H9 (cell line): ENCODE measurements around the gene AGMO. TPM values are rescaled to one million over a fixed set of nuclear protein-coding genes. Genes with fewer than 3 reads are reported as not detected.
"Not testable (repeated sequence)": the region's sequence is repeated elsewhere in the genome, so short reads cannot be mapped to it uniquely, and the experiment has no call there.

ENCODE experiments used
- DNase-seq: peaks from one replicate; pipeline ENCODE4 v3.0.0-alpha.2; 2017
- H2AFZ ChIP-seq: one replicate; pipeline ENCODE4 v1.6.1; 2013; ENCODE audit warnings: mild to moderate bottlenecking, low read length, control low read depth, moderate library complexity
- H2AK5ac ChIP-seq: 2 replicates; pipeline ENCODE4 v1.6.1; 2013; ENCODE audit warnings: low read length, control low read depth, mixed read lengths; ENCODE audit not compliant: insufficient read length
- H2BK120ac ChIP-seq: one replicate; pipeline ENCODE4 v1.6.1; 2013; ENCODE audit warnings: low read depth, mild to moderate bottlenecking, low read length, control low read depth, inconsistent platforms; ENCODE audit not compliant: poor library complexity, severe bottlenecking
- H2BK12ac ChIP-seq: 2 replicates; pipeline ENCODE4 v1.6.1; 2013; ENCODE audit warnings: low read length, control low read depth, mixed read lengths, low read depth; ENCODE audit not compliant: insufficient read length
- H2BK15ac ChIP-seq: 2 replicates; pipeline ENCODE4 v1.6.1; 2013; ENCODE audit warnings: low read depth, low read length, control low read depth
- H2BK20ac ChIP-seq: one replicate; pipeline ENCODE4 v1.6.1; 2013; ENCODE audit warnings: low read depth, mild to moderate bottlenecking, low read length, control low read depth, inconsistent platforms; ENCODE audit not compliant: poor library complexity, severe bottlenecking
- H2BK5ac ChIP-seq: 2 replicates; pipeline ENCODE4 v1.6.1; 2013; ENCODE audit warnings: low read length, control low read depth, mixed read lengths; ENCODE audit not compliant: insufficient read length
- H3K14ac ChIP-seq: 2 replicates; pipeline ENCODE4 v1.6.1; 2013; ENCODE audit warnings: low read length, control low read depth; ENCODE audit not compliant: insufficient read depth
- H3K18ac ChIP-seq: 2 replicates; pipeline ENCODE4 v1.6.1; 2013; ENCODE audit warnings: low read depth, mild to moderate bottlenecking, mixed read lengths, low read length, control low read depth; ENCODE audit not compliant: insufficient read length
- H3K23ac ChIP-seq: 2 replicates; pipeline ENCODE4 v1.6.1; 2013; ENCODE audit warnings: low read length, control low read depth, mixed read lengths, low read depth; ENCODE audit not compliant: insufficient read length
- H3K23me2 ChIP-seq: 2 replicates; pipeline ENCODE4 v1.6.1; 2013; ENCODE audit warnings: low read depth, mild to moderate bottlenecking, mixed read lengths, low read length, control low read depth; ENCODE audit not compliant: insufficient read length, poor library complexity, severe bottlenecking
- H3K27ac ChIP-seq: 2 replicates; pipeline ENCODE4 v1.5.1; 2013; ENCODE audit warnings: low read length, control low read depth, mixed read lengths, low read depth; ENCODE audit not compliant: insufficient read length
- H3K27me3 ChIP-seq: 2 replicates; pipeline ENCODE4 v1.6.1; 2013; ENCODE audit warnings: low read length, control low read depth, inconsistent platforms; ENCODE audit not compliant: insufficient read depth
- H3K4ac ChIP-seq: 2 replicates; pipeline ENCODE4 v1.6.1; 2013; ENCODE audit warnings: low read depth, mild to moderate bottlenecking, control low read depth, inconsistent platforms, low read length, moderate library complexity
- H3K4me1 ChIP-seq: 2 replicates; pipeline ENCODE4 v1.6.1; 2013; ENCODE audit warnings: low read length, control low read depth, inconsistent platforms; ENCODE audit not compliant: insufficient read depth
- H3K4me2 ChIP-seq: 2 replicates; pipeline ENCODE4 v1.6.1; 2013; ENCODE audit warnings: low read length, control low read depth, mixed read lengths; ENCODE audit not compliant: insufficient read length, insufficient read depth
- H3K56ac ChIP-seq: 2 replicates; pipeline ENCODE4 v1.6.1; 2013; ENCODE audit warnings: low read depth, mild to moderate bottlenecking, mixed read lengths, low read length, control low read depth; ENCODE audit not compliant: insufficient read length
- H3K79me1 ChIP-seq: 2 replicates; pipeline ENCODE4 v1.6.1; 2013; ENCODE audit warnings: low read depth, mild to moderate bottlenecking, moderate library complexity, low read length, control low read depth, inconsistent platforms; ENCODE audit not compliant: insufficient read depth, poor library complexity, severe bottlenecking
- H3K79me2 ChIP-seq: 2 replicates; pipeline ENCODE4 v1.6.1; 2013; ENCODE audit warnings: low read length, control low read depth, inconsistent platforms; ENCODE audit not compliant: insufficient read depth
- H3K9ac ChIP-seq: 2 replicates; pipeline ENCODE4 v1.6.1; 2013; ENCODE audit warnings: low read length, control low read depth, mixed read lengths; ENCODE audit not compliant: insufficient read length; ENCODE audit errors: extremely low read depth
- H3K9me3 ChIP-seq: one replicate; pipeline ENCODE4 v1.6.1; 2013; ENCODE audit warnings: low read depth, low read length, inconsistent platforms; ENCODE audit not compliant: control insufficient read depth
- H3T11ph ChIP-seq: one replicate; pipeline ENCODE4 v1.6.1; 2013; ENCODE audit warnings: mild to moderate bottlenecking, low read length, control low read depth, inconsistent platforms
- H4K20me1 ChIP-seq: one replicate; pipeline ENCODE4 v1.6.1; 2013; ENCODE audit not compliant: control insufficient read depth, insufficient read length, insufficient read depth
- H4K5ac ChIP-seq: 2 replicates; pipeline ENCODE4 v1.6.1; 2013; ENCODE audit warnings: low read depth, mild to moderate bottlenecking, mixed read lengths, low read length, control low read depth; ENCODE audit not compliant: insufficient read length
- H4K8ac ChIP-seq: replicated peaks from 2 replicates; pipeline ENCODE4 v1.6.1; 2013; ENCODE audit warnings: low read length, control low read depth, mixed read lengths, low read depth; ENCODE audit not compliant: insufficient read length
- H4K91ac ChIP-seq: 2 replicates; pipeline ENCODE4 v1.6.1; 2013; ENCODE audit warnings: low read depth, mild to moderate bottlenecking, moderate library complexity, mixed read lengths, low read length, control low read depth; ENCODE audit not compliant: insufficient read length
- H3K27ac Mint-ChIP-seq, 3 experiments: 2 replicates in 2 of 3; 3 replicates in 1 of 3; pipeline ENCODE4 v1.8.0; 2020 to 2021; ENCODE audit warnings: mixed read lengths in 3 of 3, mild to moderate bottlenecking in 1 of 3, moderate library complexity in 1 of 3
- H3K27me3 Mint-ChIP-seq: 2 replicates; pipeline ENCODE4 v1.8.0; 2021; ENCODE audit warnings: low read depth, mild to moderate bottlenecking, moderate library complexity, mixed read lengths
- H3K36me3 Mint-ChIP-seq, 3 experiments: 2 replicates in 2 of 3; 3 replicates in 1 of 3; pipeline ENCODE4 v1.8.0; 2020 to 2021; ENCODE audit warnings: low read depth in 3 of 3, mixed read lengths in 3 of 3; ENCODE audit not compliant: insufficient read depth in 1 of 3
- H3K4me1 Mint-ChIP-seq, 2 experiments: 2 replicates each; pipeline ENCODE4 v1.8.0; 2020; ENCODE audit warnings: mixed read lengths in 2 of 2
- H3K4me3 Mint-ChIP-seq, 2 experiments: 2 replicates in 1 of 2; 3 replicates in 1 of 2; pipeline ENCODE4 v1.8.0; 2020 to 2021; ENCODE audit warnings: mild to moderate bottlenecking in 2 of 2, mixed read lengths in 2 of 2, moderate library complexity in 1 of 2
- H3K9me3 Mint-ChIP-seq, 2 experiments: 2 replicates in 1 of 2; 3 replicates in 1 of 2; pipeline ENCODE4 v1.8.0; 2020; ENCODE audit warnings: mild to moderate bottlenecking in 2 of 2, mixed read lengths in 2 of 2, moderate library complexity in 1 of 2
- CTCF ChIP-seq: fragments of 200-600 bp; sonication (generic); conservative IDR thresholded peaks from 3 replicates; pipeline ENCODE4 v1.8.0; 2021; ENCODE audit warnings: antibody characterized with exemption, mild to moderate bottlenecking
- WGBS: extraction: QIAGEN DNeasy Blood & Tissue Kit; methylation state at CpG from one replicate; pipeline ENCODE4 v1.1.7; 2013; ENCODE audit warnings: missing lambda C conversion rate, low lambda C conversion rate, mixed read lengths; ENCODE audit not compliant: insufficient read length; ENCODE audit errors: extremely low coverage; 5-methylcytosine and 5-hydroxymethylcytosine counted together
- total RNA-seq: library from RNA; stranded (reverse); gene quantifications from 2 replicates; pipeline ENCODE4 v1.2.1, GENCODE V29; 2021

Gene AGMO
- total RNA-seq, 1 experiment from 2014 or later = 0.70 TPM

GRCh38 chr7:15554081-15554480, 7.7 kb downstream of the AGMO start:
- no peak overlapping the region for H2BK120ac ChIP-seq
- DNase-seq = no peak
- no peaks in the 10 kb centered on the region for H3K36me3 Mint-ChIP-seq

GRCh38 chr7:15547320-15547719, 14.5 kb downstream of the AGMO start:
- not testable (repeated sequence) for H3K27me3 ChIP-seq, H3K27ac ChIP-seq, H4K5ac ChIP-seq, H4K91ac ChIP-seq, H3K56ac ChIP-seq, H3K4ac ChIP-seq, H3K23me2 ChIP-seq, H2BK15ac ChIP-seq, H2BK12ac ChIP-seq, H2BK5ac ChIP-seq, H3K9me3 Mint-ChIP-seq, H2AFZ ChIP-seq, H2BK20ac ChIP-seq, H3K79me1 ChIP-seq, H3T11ph ChIP-seq, H3K18ac ChIP-seq, H3K9me3 ChIP-seq, H3K23ac ChIP-seq, H3K36me3 Mint-ChIP-seq, H3K14ac ChIP-seq, H2BK120ac ChIP-seq, H3K79me2 ChIP-seq, DNase-seq, H4K20me1 ChIP-seq, H3K4me1 ChIP-seq, H4K8ac ChIP-seq, H2AK5ac ChIP-seq, H3K27me3 Mint-ChIP-seq
- Mint-ChIP-seq H3K4me1 (peaks cover 8 to 10% of the 10 kb centered on the region in 2 experiments), H3K27ac (peak overlapping the region in 2 of 3 experiments; percentile 83 to 97; a peak in 4 of 7 replicates), H3K4me3 (peak overlapping the region; percentile 78 to 79)
- no CpG with 5 or more reads among the region's 29 CpGs for WGBS
- H3K9ac ChIP-seq = peak overlapping the region; percentile 31
- peak overlapping the region; percentile 22 for H3K4me2 ChIP-seq

More at GRCh38 chr7:15554081-15554480, 7.7 kb downstream of the AGMO start:
- H3K56ac ChIP-seq = no peak overlapping the region
- no peak overlapping the region for H3K27ac ChIP-seq
- H4K8ac ChIP-seq = no peak overlapping the region
- no peaks in the 10 kb centered on the region for H3K79me1 ChIP-seq
- no peak overlapping the region for H3K18ac ChIP-seq
- H2BK5ac ChIP-seq = no peak overlapping the region
- H2BK15ac ChIP-seq = no peak overlapping the region
- no peak overlapping the region for H2BK20ac ChIP-seq
- no CpG with 5 or more reads among the region's 1 CpG for WGBS
- H3K27me3 ChIP-seq = no peaks in the 10 kb centered on the region
- no peaks in the 10 kb centered on the region; a peak in 1 of 5 replicates for H3K9me3 Mint-ChIP-seq
- H3K27me3 Mint-ChIP-seq = no peaks in the 10 kb centered on the region
- H2BK12ac ChIP-seq = no peak overlapping the region
- no peak overlapping the region for H2AK5ac ChIP-seq
- H4K91ac ChIP-seq = no peak overlapping the region
- no peaks in the 10 kb centered on the region for H3K79me2 ChIP-seq
- no peaks in the 10 kb centered on the region for H4K20me1 ChIP-seq
- H3K14ac ChIP-seq = no peak overlapping the region
- no peaks in the 10 kb centered on the region for H3K23me2 ChIP-seq
- no peak for TF ChIP-seq CTCF
- no peak overlapping the region for H3K9ac ChIP-seq
- no peaks in the 10 kb centered on the region for H3K4me1 ChIP-seq
- no peak overlapping the region for H3K4me2 ChIP-seq
- no peak overlapping the region for H3K4me3 Mint-ChIP-seq
- no peaks in the 10 kb centered on the region for H3K9me3 ChIP-seq
- H3T11ph ChIP-seq = no peak overlapping the region
- H3K4me1 Mint-ChIP-seq = peaks cover 5 to 6% of the 10 kb centered on the region in 2 experiments; a peak in 2 of 4 replicates
- no peak overlapping the region for H2AFZ ChIP-seq
- no peak overlapping the region for H3K23ac ChIP-seq
- peak overlapping the region in 1 of 3 experiments; percentile 11; a peak in 1 of 7 replicates for H3K27ac Mint-ChIP-seq
- no peak overlapping the region for H4K5ac ChIP-seq
- no peak overlapping the region for H3K4ac ChIP-seq
